GM21447 (cell line): ENCODE data around the gene CDC42BPB.
"Not testable (repeated sequence)": the region's sequence is repeated elsewhere in the genome, so short reads cannot be mapped to it uniquely, and the experiment has no call there.

Experiments used
- ATAC-seq: cut with Tn5 transposase; IDR thresholded peaks from one replicate; pipeline ENCODE4 v1.9.1; 2021; ENCODE audit not compliant: unreplicated experiment

CDC42BPB gene

DNA sequence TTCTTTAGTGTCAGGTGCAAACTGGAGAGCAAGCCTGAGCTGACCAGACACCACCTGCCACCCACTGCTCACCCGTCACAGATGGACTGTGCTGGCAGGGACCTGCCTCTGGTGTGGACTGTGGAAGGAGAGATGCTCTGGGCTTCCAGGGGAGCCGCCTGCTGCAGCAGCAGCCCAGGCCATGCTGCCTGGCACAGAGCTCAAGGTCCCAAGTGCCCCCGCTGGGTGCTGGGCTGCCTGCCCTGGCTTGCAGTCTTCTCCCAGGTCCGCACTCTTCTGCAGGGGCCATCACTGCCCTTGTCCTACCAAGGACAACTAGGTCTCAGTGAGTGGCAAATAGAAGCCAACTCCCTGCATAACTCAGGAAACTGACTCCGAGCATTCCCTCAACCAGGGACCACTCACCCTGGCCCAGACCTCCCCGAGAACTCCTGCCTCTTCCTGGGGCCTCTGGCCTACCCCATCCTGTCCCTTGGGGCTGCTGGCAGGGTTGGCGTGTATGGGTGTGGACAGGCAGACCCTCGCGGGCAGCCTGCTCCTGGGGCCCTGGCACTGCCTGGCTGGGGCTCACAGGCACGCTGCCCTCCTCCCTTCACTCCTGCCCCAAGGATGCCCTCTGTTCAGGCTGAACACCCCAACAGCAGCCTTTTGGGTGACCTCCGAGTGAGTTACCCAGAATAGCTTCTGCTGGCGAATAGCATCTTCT is 125.6 kb downstream of the CDC42BPB start:
- ATAC-seq = no peak

- no peak for ATAC-seq
Measured at GRCh38 chr14:102930753-102931579, 126.4 kb downstream of the CDC42BPB start.

DNA sequence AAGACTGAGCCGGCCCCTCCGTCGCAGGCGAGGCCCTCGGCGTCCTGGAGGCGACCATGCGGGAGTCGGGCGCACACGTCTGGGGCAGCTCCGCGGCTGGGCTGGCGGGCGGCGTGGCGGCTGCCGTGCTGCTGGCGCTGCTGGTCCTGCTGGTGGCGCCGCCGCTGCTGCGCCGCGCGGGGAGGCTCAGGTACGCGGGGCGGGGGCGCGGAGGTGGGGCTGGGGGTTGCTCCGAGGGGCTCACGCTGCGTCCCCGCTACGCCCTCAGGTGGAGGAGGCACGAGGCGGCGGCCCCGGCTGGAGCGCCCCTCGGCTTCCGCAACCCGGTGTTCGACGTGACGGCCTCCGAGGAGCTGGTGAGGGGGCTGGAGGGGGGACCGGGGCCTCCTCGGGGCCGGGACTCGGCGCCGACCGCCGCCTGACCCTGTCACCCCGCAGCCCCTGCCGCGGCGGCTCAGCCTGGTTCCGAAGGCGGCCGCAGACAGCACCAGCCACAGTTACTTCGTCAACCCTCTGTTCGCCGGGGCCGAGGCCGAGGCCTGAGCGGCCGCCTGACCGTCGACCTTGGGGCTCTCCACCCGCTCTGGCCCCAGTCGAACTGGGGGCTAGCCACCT is 127.1 kb downstream of the CDC42BPB start:
- ATAC-seq = no peak

GRCh38 chr14:102929241-102930137 is 127.9 kb downstream of the CDC42BPB start:
- ATAC-seq = no peak

DNA sequence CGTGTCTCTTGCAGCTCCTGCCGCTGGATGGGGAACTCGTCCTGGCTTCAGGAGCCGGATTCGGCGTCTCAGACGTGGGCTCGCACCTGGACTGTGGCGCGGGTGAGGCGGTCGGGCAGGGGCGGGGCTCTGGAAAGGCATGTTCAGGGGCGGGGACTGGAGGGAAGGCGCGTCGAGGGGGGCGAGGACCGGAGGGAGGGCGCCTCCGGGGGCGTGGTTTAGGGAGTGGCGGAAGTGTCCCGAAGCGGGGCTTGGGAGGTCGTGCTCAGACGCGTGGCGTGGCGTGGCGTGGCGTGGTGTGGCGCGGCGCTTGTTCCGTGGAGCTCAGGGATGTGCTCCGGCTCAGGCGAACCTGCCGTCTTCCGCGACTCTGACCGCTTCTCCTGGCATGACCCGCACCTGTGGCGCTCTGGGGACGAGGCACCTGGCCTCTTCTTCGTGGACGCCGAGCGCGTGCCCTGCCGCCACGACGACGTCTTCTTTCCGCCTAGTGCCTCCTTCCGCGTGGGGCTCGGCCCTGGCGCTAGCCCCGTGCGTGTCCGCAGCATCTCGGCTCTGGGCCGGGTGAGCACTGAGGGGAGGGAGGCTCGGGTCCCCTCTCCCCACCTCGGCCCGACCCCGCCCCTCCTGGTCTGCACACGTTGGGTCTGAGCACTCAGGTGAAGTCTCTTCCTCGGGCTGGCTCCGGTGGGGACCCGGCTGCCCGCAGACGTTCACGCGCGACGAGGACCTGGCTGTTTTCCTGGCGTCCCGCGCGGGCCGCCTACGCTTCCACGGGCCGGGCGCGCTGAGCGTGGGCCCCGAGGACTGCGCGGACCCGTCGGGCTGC is 128.7 kb downstream of the CDC42BPB start:
- ATAC-seq = no peak

DNA sequence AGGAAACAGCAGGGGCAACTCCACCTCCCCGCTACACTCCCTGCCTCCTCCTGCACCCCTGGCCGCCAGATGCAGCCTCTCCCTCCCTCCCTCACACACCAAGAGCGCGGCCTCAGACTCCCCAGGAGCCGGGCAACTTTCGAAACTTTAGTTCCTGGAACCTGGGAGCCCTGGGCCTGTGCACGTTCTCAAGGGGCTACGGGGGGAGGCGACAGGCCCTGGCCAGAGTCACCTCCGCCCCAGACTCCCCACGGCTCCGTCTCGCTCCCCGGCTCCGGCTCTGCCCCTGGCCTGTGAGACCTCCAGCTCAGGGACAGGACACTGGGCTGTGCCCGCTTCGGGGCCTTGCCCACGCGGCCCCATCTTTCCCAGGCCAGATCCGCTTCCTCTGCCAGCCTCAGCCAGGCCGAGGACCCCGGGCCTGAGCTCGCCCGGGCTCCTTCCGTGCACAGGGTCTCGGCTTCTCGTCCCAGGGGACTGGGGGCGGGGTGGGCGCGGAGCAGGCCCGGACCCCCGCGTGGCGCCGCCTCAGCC is 129.4 kb downstream of the CDC42BPB start:
- no peak for ATAC-seq

DNA sequence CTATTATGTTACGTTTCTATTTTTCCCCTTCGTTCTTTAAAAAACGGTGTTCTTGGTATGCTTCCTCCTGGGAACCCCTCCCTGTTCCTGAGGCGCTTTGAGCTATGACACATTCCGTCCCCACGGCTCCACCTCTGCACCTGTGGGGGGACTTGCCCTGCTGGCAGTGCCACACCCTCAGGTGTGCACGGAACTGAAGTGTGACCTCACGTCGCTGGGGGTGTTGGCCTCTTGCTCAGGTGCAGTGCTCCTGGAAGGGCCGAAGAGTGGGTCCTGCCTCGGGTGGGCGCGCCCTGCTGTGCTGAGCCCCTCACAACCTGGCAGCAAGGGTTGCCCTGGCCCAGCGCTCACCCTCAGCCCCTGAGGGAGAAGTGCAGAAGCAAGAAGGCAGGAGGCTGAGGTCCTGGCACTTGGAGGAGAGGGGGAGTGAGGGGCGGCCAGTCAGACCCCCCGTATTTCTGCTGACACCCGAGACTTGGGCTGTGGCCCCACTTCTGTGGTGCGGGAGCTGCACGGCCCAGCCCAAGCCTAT is 129.9 kb downstream of the CDC42BPB start:
- no peak for ATAC-seq

DNA sequence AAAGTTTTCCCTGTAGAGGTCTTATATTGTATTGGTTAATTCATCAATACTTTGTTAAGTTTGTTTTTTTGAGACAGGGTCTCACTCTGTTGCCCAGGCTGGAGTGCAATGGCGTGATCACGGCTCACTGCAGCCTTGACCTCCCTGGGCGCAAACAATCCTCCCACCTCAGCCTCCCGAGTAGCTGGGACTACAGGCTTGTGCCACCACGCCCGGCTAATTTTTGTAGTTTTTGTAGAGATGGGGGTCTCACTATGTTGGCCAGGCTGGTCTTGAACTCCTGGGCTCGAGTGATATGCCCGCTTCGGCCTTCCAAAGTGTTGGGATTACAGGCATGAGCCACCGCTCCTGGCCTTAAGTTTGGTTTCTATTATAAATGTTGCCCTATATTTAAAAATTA is 130.5 kb downstream of the CDC42BPB start:
- ATAC-seq = not testable (repeated sequence)

GRCh38 chr14:102926104-102926503 is 131.2 kb downstream of the CDC42BPB start:
- ATAC-seq = no peak

- ATAC-seq = no peak
Measured at GRCh38 chr14:102925646-102926045, 131.7 kb downstream of the CDC42BPB start.

DNA sequence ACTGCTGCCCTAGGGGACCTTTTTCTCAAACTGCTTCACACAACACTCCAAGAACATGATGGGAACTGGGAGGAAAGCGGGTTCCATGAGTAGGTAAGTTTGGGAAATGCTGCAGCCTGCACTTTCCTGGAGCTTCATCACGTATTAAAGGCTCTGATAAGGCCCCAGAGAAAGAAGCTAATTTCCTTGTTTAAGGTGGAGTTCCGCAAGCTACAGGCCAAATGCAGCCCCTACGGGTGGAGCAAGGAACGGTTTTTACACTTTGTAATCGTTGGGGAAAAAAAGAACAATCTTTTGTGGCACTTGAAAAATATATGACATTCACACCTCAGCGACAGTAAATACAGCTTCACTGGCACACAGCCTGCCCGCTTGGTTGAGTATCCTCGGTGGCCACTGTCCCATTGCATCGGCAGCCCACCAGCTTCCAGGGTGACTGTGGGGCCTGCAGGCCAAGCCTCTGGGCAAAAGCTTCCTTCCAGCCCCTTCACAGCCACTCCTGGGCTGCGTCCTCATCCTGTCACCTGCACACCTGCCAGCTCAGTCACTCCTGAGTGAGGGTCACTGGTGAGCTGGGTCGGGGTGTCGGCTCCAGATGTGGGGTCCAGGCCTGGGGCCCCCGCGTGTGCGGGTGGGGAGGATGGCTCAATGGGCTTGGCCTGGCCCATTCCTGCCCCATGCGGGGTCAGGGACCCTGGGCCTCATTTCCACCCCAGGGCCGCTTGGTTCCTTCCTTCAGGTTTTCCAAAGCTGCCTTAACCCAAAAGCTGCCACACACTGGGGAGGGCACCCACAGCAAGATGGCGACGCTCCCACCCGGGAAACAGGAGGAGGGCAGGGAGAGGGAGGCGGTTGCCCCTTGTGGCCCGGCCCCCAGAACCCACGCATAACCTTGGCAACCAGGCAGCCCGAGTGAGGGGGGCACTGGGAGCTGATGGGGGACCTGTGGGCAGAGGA is 132.4 kb downstream of the CDC42BPB start:
- ATAC-seq = no peak

DNA sequence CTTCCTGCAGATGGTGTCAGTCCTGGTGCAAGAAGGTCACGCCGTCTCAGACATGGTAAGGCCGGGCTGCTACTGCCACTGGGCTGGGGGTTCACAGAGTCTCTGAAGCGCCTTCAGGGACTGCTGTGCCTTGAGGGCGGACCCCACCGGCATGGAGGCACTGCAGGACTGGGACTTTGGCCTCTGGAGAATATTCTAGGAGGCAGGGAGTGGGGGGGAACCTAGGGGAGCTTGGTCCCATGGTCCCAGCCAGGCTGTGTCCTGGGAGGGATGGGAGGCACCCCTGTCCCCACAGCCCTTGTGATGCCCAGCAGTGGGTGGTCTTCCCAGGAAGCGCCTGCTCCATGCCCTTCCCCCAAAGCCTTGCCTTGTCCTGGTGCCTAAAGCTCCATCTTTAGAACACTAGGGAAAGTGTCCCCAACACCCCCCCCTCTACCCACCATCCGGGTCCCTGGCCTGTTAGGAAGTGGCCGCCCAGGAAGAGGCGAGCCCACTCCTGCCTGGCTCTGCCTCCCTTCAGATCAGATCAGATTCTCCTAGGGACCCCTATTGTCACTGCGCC is 133.3 kb downstream of the CDC42BPB start:
- ATAC-seq = no peak

DNA sequence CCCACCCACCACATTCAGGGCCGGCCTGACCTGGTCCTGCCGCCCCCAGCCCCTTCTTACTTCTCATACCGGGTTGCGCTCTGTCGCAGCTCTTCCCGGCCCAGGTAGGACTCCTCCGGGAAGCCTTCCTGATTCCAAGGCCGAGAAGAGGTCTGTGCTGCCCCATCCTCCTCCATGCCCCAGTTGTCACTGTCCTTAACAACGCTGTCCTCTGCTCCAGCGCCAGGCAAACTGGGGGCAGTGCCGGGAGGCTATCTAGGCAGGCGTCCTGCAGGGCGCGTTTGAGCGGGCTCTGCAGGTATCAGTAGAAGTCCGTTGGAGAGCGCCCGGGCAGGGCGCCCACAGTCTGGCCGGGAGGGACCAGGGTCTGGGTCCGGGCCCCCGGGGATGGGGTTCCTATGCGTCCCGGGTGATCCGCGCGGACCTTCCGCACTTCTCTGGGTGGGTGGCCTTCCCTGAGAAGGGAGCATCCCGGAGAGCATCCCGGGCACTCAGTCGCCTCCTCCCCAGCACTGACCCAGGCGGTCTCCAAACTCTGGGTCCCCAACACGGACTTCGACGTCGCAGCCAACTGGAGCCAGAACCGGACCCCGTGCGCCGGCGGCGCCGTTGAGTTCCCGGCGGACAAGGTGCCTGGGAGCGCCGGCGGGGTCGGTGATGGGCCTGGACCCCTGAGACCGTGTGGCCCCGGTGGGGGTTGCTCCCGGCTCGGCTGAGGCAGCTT is 134.0 kb downstream of the CDC42BPB start:
- no peak for ATAC-seq

DNA sequence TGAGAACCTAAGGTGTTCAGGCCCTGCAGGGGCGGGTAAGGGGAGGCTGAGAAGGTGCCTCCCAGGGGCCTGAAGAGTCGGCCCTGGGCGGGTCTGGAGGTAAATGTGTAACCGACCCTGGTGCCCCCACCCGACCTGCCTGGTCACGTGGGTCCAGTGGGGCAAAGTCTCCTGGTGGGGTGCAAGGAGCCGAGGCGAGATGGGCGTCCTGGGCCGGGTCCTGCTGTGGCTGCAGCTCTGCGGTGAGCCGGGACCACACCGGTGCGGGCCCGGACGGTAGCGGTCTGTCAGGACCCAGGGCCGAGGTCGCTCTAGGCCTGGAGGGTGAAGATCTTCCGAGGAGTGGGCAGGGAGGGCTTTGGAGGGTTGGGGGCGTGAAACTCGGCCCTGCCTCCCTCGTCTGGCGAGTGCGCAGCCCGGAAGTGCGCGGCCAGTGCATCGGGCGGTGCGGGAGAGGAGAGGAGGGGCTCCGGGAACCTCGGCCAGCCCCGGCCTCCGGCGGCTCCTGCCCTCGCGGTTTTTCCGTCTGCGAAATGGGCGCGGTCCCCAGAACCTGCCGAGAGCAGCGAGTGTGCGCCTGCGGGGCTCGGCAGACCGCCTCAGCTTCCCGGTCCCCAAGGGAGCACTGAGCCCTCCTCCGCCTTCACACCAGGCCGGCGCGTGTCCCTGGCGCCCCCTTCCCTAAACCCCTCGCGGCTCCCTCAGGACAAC is 134.7 kb downstream of the CDC42BPB start, which contains the start of gene AMN:
Gene AMN (plus strand): TSS at position 174 of the 711 bp plus-strand sequence. CDS start 26 bp downstream, at position 200.
- no peak for ATAC-seq

DNA sequence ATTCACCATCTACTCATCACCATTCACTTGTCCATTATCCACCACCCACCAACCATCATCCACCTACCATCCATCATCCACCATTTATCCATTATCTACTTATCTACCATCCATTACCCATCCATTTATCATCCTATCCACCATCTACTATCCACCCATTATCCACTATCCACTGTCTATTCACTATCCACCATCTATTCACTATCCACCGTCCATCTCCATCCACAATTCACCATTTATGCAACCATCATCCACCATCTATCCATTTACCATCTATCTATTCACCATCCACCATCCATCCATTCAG is 136.4 kb downstream of the CDC42BPB start:
- no peak for ATAC-seq

DNA sequence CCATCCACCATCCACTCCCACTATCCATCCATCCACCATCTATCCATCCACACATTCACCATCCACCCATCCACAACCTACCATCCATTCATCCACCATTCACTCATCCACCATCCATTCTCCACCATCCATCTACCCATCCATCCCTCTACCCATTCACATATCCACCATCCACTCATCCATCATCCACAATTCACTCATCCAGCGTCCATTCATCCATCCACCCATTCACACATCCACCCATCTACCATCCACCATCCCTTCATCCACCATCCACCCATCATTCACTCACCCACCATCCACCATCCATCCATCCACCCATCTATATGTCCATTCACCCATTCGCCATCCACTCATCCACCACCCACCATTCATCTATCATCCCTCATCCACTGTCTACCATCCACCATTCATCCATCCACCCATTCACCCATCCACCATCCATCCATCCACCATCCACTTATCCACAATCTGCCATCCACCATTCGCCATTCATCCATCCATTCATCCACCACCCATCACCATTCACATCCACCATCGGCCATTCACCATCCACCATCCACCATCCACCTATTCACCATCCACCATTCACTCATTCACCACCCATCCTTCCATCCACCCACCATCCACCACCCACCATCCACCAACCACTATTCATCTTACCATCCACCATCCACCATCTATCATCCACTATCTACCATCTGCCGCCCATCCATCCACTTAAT is 136.9 kb downstream of the CDC42BPB start:
- no peak for ATAC-seq
